A549 treated with RU486 at 1 μM for 4 hours (cell line): ENCODE results near the gene HIRA. TPM values are rescaled to one million over a fixed set of nuclear protein-coding genes. Genes with fewer than 3 reads are reported as not detected.

Source experiments
- total RNA-seq: library from RNA; stranded (reverse); fragments of 200-300 nt; extraction: Qiagen RNA extraction; gene quantifications from 5 replicates; pipeline ENCODE4 v1.2.3, GENCODE V29; 2022; ENCODE audit warnings: low read depth

Gene HIRA, protein sequence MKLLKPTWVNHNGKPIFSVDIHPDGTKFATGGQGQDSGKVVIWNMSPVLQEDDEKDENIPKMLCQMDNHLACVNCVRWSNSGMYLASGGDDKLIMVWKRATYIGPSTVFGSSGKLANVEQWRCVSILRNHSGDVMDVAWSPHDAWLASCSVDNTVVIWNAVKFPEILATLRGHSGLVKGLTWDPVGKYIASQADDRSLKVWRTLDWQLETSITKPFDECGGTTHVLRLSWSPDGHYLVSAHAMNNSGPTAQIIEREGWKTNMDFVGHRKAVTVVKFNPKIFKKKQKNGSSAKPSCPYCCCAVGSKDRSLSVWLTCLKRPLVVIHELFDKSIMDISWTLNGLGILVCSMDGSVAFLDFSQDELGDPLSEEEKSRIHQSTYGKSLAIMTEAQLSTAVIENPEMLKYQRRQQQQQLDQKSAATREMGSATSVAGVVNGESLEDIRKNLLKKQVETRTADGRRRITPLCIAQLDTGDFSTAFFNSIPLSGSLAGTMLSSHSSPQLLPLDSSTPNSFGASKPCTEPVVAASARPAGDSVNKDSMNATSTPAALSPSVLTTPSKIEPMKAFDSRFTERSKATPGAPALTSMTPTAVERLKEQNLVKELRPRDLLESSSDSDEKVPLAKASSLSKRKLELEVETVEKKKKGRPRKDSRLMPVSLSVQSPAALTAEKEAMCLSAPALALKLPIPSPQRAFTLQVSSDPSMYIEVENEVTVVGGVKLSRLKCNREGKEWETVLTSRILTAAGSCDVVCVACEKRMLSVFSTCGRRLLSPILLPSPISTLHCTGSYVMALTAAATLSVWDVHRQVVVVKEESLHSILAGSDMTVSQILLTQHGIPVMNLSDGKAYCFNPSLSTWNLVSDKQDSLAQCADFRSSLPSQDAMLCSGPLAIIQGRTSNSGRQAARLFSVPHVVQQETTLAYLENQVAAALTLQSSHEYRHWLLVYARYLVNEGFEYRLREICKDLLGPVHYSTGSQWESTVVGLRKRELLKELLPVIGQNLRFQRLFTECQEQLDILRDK
- total RNA-seq: 18.9 to 24.3 TPM (median 24.0 TPM) in 5 replicates

DNA sequence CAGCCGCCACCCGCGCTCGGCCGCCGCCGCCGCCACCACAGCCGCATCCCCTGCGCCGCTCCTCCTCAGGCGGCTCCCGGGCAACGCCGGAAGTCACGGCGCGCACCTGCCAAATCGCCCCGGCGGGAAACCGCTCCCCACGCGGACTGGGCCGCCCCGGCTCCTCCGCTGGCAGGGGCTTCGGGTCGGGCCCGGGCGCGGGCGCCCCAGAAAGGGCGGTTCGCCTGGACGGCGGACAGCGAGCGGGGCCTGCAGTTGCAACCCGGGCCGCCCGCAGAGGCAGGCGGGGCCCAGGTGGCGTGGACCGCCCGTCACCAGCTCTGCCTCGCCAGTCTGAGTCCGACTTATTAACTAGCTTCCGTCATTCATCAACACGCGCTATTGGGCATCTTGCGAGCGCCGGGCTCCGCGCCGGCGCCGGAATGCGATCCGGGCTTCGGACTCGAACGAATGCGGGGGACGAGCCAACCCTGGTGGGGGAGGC lies at the start of gene HIRA:
TSS of gene HIRA (minus strand) at position 85 of the 484 bp plus-strand sequence. CDS start 257 bp downstream, outside the sequence.

DNA sequence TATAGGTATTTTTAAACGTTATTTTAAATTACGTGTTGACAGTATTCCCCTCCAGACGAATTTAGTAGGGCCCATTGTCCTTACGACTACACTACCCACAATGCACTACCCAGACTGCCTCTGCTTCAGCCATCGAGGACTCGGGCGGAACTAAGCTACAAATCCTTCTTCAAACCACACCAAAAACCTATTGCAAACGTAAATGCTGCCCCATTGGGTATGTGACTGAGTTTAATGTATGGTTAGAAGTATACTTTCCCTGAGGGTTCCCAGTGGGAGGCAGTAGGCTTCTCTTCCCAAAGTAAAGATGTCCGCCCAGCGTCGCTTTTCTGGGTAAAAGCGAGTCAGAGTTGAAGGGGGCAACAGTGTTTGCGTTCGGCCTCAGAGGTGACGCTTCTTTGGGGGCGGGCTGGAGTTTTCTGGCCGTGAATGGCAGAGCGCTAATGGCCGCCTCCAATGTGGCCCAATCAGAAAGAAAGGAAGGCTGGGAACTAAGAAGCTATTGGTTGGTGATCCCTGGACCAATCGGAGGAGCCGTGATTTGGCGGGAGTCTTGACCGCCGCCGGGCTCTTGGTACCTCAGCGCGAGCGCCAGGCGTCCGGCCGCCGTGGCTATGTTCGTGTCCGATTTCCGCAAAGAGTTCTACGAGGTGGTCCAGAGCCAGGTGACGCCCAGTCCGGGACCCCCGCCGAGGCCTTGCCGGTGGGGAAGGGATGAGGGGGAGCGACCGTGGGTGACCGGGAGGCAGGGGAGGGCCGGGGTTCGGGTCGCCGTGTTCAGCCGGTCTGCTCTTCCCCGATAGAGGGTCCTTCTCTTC lies 48.0 kb upstream of the HIRA start, which contains the start of gene CDC45:
TSS of gene CDC45 (plus strand) at position 566 of the 818 bp plus-strand sequence. CDS start at position 615, 49 bp downstream.

DNA sequence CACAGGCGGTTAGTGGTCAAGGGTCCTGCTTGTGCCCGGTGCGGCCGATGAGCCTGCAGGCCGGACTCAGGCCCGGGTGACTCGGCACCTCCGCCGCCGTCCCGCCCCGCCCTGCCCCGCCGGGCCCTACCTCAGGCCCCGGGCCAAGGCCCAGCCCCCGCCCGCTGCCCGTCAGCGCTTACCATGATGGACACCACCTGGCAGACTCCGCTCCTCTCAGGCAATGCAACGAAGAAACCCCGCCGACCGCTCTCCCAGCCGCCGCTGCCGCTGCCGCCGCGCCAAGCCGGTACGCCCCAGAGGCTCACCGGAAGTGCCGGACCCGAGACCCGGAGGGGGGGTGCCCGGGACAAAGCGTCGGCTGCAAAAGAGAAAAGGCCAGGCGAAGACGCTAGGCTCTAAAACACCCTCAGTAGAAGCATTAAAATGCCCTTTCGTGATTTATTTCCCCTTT lies 47.4 kb upstream of the HIRA start, which contains the start of gene UFD1:
TSS of gene UFD1 (minus strand) at position 293 of the 454 bp plus-strand sequence. CDS start at position 185, 108 bp downstream.

GRCh38 chr22:19447330-19448075 lies 16.0 kb upstream of the HIRA start, which contains the start of gene C22orf39:
Gene C22orf39, minus strand, starts transcription at chr22:19447711. Its CDS starts 23 bp downstream, at chr22:19447688.

GRCh38 chr22:19432133-19432851 lies 759 bp upstream of the HIRA start, which contains the start of gene MRPL40:
Gene MRPL40, plus strand, starts transcription at chr22:19432545. Its CDS starts 10 bp downstream, at chr22:19432555.

DNA sequence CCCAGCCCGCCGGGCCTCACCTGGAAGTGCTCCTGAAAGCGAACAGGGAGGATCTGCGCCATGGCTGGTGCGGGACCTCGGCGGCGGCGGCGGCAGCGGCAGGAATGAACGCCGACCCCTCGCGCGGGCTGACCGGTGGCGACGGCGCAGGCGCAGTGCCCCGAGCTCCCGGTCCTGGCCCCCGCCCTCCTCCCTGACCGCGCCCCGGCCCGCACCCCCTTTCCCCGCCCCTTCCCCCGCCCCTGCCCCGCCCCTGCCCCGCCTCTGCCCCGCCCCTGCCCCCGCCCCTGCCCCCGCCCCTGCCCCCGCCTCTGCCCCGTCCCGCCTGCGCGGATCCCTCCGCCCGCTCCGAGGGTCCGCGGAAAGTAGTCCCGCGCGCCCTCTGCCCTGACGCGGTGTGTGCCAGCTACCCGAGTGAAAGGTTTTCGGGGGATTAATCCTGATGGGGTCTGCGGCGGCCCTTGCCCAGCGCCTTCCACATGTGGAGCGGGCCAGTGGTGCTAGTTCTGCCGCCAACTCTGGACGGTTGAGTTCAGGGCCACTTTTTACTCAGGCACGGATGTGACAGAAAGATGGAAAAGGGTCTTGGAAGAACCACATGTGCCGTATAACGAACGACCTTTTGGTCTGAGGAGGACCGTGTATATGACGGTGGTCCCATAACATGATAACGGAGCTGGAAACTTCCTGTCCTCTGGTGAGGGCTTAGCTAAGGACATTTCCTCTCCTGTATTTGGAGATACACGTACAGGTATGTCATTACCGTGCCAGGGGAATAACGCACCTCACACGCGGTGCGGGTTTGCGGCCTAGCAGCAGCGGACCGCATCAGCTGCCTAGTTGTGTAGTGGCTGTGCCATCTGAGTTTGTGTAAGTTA lies 139.7 kb downstream of the HIRA start, which contains the start of gene CLTCL1:
TSS of gene CLTCL1 (minus strand) at position 140 of the 878 bp plus-strand sequence. CDS start at position 62, 78 bp downstream.

Other genes starting within 250 kb of the HIRA start
- gene CLTCL1, start 140.0 kb downstream of the HIRA start, total RNA-seq: 4.4 to 5.3 TPM (median 4.5 TPM) in 5 replicates
- 41.2 to 53.4 TPM (median 45.0 TPM) in 5 replicates for gene MRPL40, start 812 bp upstream of the HIRA start, total RNA-seq
- 9.9 to 16.3 TPM (median 14.1 TPM) in 5 replicates for gene C22orf39, start 16.0 kb upstream of the HIRA start, total RNA-seq
- 94.1 to 102 TPM (median 99.7 TPM) in 5 replicates for gene UFD1, start 47.5 kb upstream of the HIRA start, total RNA-seq
- gene CDC45, start 48.2 kb upstream of the HIRA start, total RNA-seq: 22.2 to 29.4 TPM (median 24.1 TPM) in 5 replicates
- not detected in 5 replicates for gene CLDN5, start 92.7 kb upstream of the HIRA start, total RNA-seq